ENCODE results near the gene LYRM1. TPM values are rescaled to one million over a fixed set of nuclear protein-coding genes. Genes with fewer than 3 reads are reported as not detected.

Gene LYRM1
- total and polyA plus RNA-seq, 2 donors (not counting 1 experiment from before 2014, with no cell fraction given): 54.9 to 131 TPM

- TF ChIP-seq EZH2 (IDR thresholded peaks at IDR 0.05; ENCODE audit: low read length, missing control alignments): no peak
- TF ChIP-seq CTCF (conservative IDR thresholded peaks at IDR 0.05 in 1 of 2, IDR thresholded peaks at IDR 0.05 in 1 of 2; ENCODE audit: low read depth in 1 of 2, low read length in 2 of 2): no peak
- DNase-seq (ENCODE audit: low read depth in 2 of 2): no peak
- H3K4me1 ChIP-seq (ENCODE audit: control insufficient read depth, extremely low read depth, insufficient read depth, low read length): peaks cover 3% of the 10 kb centered on the region
- peaks cover 11% of the 10 kb centered on the region for H3K79me2 ChIP-seq (ENCODE audit: control insufficient read depth, insufficient read depth, low read length)
- no peaks in the 10 kb centered on the region for H4K20me1 ChIP-seq (ENCODE audit: control insufficient read depth, extremely low read depth, insufficient read depth, low read length)
- H3K9me3 ChIP-seq (ENCODE audit: control insufficient read depth, insufficient read depth, low read depth, low read length): no peaks in the 10 kb centered on the region
- no peaks in the 10 kb centered on the region for H3K27me3 ChIP-seq (ENCODE audit: control insufficient read depth, insufficient read depth, low read length)
- H3K27ac ChIP-seq (ENCODE audit: insufficient read depth, low read length): no peak overlapping the region
- no peak overlapping the region for H3K4me3 ChIP-seq (replicated peaks in 1 of 4; ENCODE audit: control extremely low read depth in 1 of 4, insufficient read depth in 1 of 4, low read depth in 3 of 4, low read length in 4 of 4)
- H3K4me2 ChIP-seq (ENCODE audit: extremely low read depth, insufficient read depth, low read length): no peak overlapping the region
- H3K36me3 ChIP-seq (ENCODE audit: control insufficient read depth, insufficient read depth, low read length): peaks cover 20% of the 10 kb centered on the region
- H3K9ac ChIP-seq (ENCODE audit: insufficient read depth, low read length): no peak overlapping the region
- no peak overlapping the region for H2AFZ ChIP-seq (ENCODE audit: low read length)
Measured at GRCh38 chr16:20857281-20857680, 43.3 kb upstream of the LYRM1 start.

GRCh38 chr16:20859229-20859628, 41.3 kb upstream of the LYRM1 start:
- no peaks in the 10 kb centered on the region for H3K9me3 ChIP-seq (ENCODE audit: control insufficient read depth, insufficient read depth, low read depth, low read length)
- DNase-seq (ENCODE audit: low read depth in 2 of 2): no peak
- H3K36me3 ChIP-seq (ENCODE audit: control insufficient read depth, insufficient read depth, low read length): peaks cover 20% of the 10 kb centered on the region
- no peak overlapping the region for H3K9ac ChIP-seq (ENCODE audit: insufficient read depth, low read length)
- H3K79me2 ChIP-seq (ENCODE audit: control insufficient read depth, insufficient read depth, low read length): peaks cover 27% of the 10 kb centered on the region
- H3K27me3 ChIP-seq (ENCODE audit: control insufficient read depth, insufficient read depth, low read length): no peaks in the 10 kb centered on the region
- H2AFZ ChIP-seq (ENCODE audit: low read length): no peak overlapping the region
- no peak overlapping the region for H3K4me2 ChIP-seq (ENCODE audit: extremely low read depth, insufficient read depth, low read length)
- no peaks in the 10 kb centered on the region for H4K20me1 ChIP-seq (ENCODE audit: control insufficient read depth, extremely low read depth, insufficient read depth, low read length)
- TF ChIP-seq CTCF (conservative IDR thresholded peaks at IDR 0.05 in 1 of 2, IDR thresholded peaks at IDR 0.05 in 1 of 2; ENCODE audit: low read depth in 1 of 2, low read length in 2 of 2) (no peak), EZH2 (IDR thresholded peaks at IDR 0.05; ENCODE audit: low read length, missing control alignments) (no peak)
- H3K4me1 ChIP-seq (ENCODE audit: control insufficient read depth, extremely low read depth, insufficient read depth, low read length): no peaks in the 10 kb centered on the region
- no peak overlapping the region for H3K27ac ChIP-seq (ENCODE audit: insufficient read depth, low read length)
- no peak overlapping the region for H3K4me3 ChIP-seq (replicated peaks in 1 of 4; ENCODE audit: control extremely low read depth in 1 of 4, insufficient read depth in 1 of 4, low read depth in 3 of 4, low read length in 4 of 4)

- no peaks in the 10 kb centered on the region for H3K27me3 ChIP-seq (ENCODE audit: control insufficient read depth, insufficient read depth, low read length)
- TF ChIP-seq EZH2 (IDR thresholded peaks at IDR 0.05; ENCODE audit: low read length, missing control alignments): no peak
- TF ChIP-seq CTCF (conservative IDR thresholded peaks at IDR 0.05 in 1 of 2, IDR thresholded peaks at IDR 0.05 in 1 of 2; ENCODE audit: low read depth in 1 of 2, low read length in 2 of 2): no peak
- no peaks in the 10 kb centered on the region for H4K20me1 ChIP-seq (ENCODE audit: control insufficient read depth, extremely low read depth, insufficient read depth, low read length)
- H3K27ac ChIP-seq (ENCODE audit: insufficient read depth, low read length): no peak overlapping the region
- no peak overlapping the region for H3K9ac ChIP-seq (ENCODE audit: insufficient read depth, low read length)
- no peaks in the 10 kb centered on the region for H3K4me1 ChIP-seq (ENCODE audit: control insufficient read depth, extremely low read depth, insufficient read depth, low read length)
- H3K4me2 ChIP-seq (ENCODE audit: extremely low read depth, insufficient read depth, low read length): no peak overlapping the region
- no peak for DNase-seq (ENCODE audit: low read depth in 2 of 2)
- no peak overlapping the region for H2AFZ ChIP-seq (ENCODE audit: low read length)
- H3K79me2 ChIP-seq (ENCODE audit: control insufficient read depth, insufficient read depth, low read length): peaks cover 32% of the 10 kb centered on the region
- H3K9me3 ChIP-seq (ENCODE audit: control insufficient read depth, insufficient read depth, low read depth, low read length): no peaks in the 10 kb centered on the region
- H3K36me3 ChIP-seq (ENCODE audit: control insufficient read depth, insufficient read depth, low read length): peaks cover 20% of the 10 kb centered on the region
- H3K4me3 ChIP-seq (replicated peaks in 1 of 4; ENCODE audit: control extremely low read depth in 1 of 4, insufficient read depth in 1 of 4, low read depth in 3 of 4, low read length in 4 of 4): no peak overlapping the region
Measured at GRCh38 chr16:20859699-20860098, 40.9 kb upstream of the LYRM1 start.
